ENCODE results near the gene PPM1H.

- no peak for TF ChIP-seq POLR2A (IDR thresholded peaks at IDR 0.05)
- no peak for TF ChIP-seq CTCF (IDR thresholded peaks at IDR 0.05)
These were observed 72.6 kb downstream of the PPM1H start for GRCh38 chr12:62862259-62862881.
